K562 (cell line): ENCODE data around the gene ACOT7. TPM values are rescaled to one million over a fixed set of nuclear protein-coding genes. Genes with fewer than 3 reads are reported as not detected.
A peak's percentile ranks its signal among the peaks of the same experiment; 100 is the strongest.

Experiments used
- HMGN3 ChIP-seq: IDR thresholded peaks from 2 replicates; pipeline ENCODE4 v1.6.1; 2011; ENCODE audit warnings: borderline replicate concordance, low read depth, mild to moderate bottlenecking, mixed read lengths, low read length; ENCODE audit not compliant: insufficient read length; ENCODE audit errors: extremely low read depth
- ZNF165 ChIP-seq: fragments of 250-450 bp; sonication (Bioruptor Pico); IDR thresholded peaks from 2 replicates; pipeline ENCODE4 v1.4.0; 2020; ENCODE audit warnings: borderline replicate concordance
- ZNF174 ChIP-seq: fragments of 250-450 bp; sonication (Bioruptor Pico); IDR thresholded peaks from 2 replicates; pipeline ENCODE4 v1.4.0; 2020; ENCODE audit warnings: mild to moderate bottlenecking
- polyA plus RNA-seq, 8 experiments: library from polyadenylated mRNA; depleted of rRNA in 4 of 8; stranded (reverse) in 5 of 8; unstranded in 3 of 8; fragments of >200 nt; fragmentation: Nextera tagmentation in 2 of 8; fragmentation: Illumina TruSeq in 1 of 8; extraction: Ambion mirVana in 2 of 8; extraction: Trizol in 1 of 8; gene quantifications; 2 replicates each; pipeline versions ENCODE4 v1.2.1 to v1.2.3, GENCODE V29; 2011 to 2014; ENCODE audit warnings: inconsistent platforms in 1 of 8, missing spikeins in 1 of 8
- total RNA-seq, 7 experiments: library from RNA; depleted of rRNA in 6 of 7; stranded (reverse); fragments of >200 nt in 6 of 7; fragmentation: Illumina TruSeq in 2 of 7; extraction: Trizol in 2 of 7; gene quantifications; 2 replicates each; pipeline versions ENCODE4 v1.2.1 to v1.2.3, GENCODE V29; 2011 to 2021; ENCODE audit warnings: low replicate concordance in 1 of 7
- TF ChIP-seq, protein P1 (sequence below): fragments of 450-650 bp; formaldehyde crosslinking; IDR thresholded peaks from 2 replicates; pipeline ENCODE4 v1.4.0; 2022; ENCODE audit warnings: missing genetic modification characterization
- TF ChIP-seq, protein P2 (sequence below), 2 experiments: fragments of 450-650 bp; formaldehyde crosslinking in 1 of 2; IDR thresholded peaks; 2 replicates each; pipeline versions ENCODE4 v1.4.0 to v1.6.1; 2014 to 2020; ENCODE audit warnings: mild to moderate bottlenecking in 2 of 2, borderline replicate concordance in 1 of 2, low read depth in 1 of 2
- TF ChIP-seq, protein P3 (sequence below): fragments of 450-650 bp; conservative IDR thresholded peaks from 2 replicates; pipeline ENCODE4 v1.6.1; 2016; ENCODE audit warnings: missing genetic modification characterization, low read depth, mild to moderate bottlenecking, control low read depth, missing compliant biosample characterization

The ACOT7 gene
- total and polyA plus RNA-seq, 9 of the 15 experiments (the other 6 are each of a cell fraction or from before 2014, with no cell fraction given), result 7.0 to 92.6 (median 37.2) TPM

DNA sequence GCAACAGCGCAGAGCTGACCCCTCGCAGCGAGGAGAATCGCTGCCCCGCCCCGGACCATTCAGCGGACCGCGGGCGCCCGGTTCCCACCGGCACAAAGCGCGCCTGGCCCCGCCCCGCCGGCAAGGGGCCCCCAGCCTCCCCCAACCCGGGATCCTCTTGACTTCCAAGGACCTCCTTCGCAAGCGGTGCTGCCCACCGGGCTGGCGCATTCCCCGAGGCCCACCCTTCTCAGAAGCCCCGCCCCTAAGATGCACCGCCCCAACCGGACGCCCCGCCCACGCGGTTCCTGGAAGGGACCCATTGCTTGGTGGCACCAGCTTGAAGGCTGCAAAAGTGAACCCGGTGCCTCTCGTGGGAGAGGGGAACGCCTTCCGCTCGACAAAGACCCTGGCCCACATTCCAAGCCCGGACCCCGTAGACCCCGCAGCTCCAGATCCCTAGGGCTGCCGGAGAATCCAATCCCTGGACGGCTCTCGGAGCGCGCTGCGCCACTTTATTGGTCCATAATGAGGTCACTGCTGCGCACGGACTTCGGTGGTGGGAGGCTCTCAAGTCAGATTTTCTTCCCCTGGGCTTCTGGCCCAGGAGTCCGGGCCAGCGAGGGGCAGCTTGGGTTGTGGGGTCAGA, 147.6 kb downstream of the ACOT7 start (continued):
- TF ChIP-seq, protein P1, sequence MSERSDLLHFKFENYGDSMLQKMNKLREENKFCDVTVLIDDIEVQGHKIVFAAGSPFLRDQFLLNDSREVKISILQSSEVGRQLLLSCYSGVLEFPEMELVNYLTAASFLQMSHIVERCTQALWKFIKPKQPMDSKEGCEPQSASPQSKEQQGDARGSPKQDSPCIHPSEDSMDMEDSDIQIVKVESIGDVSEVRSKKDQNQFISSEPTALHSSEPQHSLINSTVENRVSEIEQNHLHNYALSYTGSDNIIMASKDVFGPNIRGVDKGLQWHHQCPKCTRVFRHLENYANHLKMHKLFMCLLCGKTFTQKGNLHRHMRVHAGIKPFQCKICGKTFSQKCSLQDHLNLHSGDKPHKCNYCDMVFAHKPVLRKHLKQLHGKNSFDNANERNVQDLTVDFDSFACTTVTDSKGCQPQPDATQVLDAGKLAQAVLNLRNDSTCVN (CRISPR knock-in tag), result no peak
- TF ChIP-seq ZNF165 (CRISPR knock-in tag), result no peak
- TF ChIP-seq HMGN3, result no peak
- TF ChIP-seq, protein P2, sequence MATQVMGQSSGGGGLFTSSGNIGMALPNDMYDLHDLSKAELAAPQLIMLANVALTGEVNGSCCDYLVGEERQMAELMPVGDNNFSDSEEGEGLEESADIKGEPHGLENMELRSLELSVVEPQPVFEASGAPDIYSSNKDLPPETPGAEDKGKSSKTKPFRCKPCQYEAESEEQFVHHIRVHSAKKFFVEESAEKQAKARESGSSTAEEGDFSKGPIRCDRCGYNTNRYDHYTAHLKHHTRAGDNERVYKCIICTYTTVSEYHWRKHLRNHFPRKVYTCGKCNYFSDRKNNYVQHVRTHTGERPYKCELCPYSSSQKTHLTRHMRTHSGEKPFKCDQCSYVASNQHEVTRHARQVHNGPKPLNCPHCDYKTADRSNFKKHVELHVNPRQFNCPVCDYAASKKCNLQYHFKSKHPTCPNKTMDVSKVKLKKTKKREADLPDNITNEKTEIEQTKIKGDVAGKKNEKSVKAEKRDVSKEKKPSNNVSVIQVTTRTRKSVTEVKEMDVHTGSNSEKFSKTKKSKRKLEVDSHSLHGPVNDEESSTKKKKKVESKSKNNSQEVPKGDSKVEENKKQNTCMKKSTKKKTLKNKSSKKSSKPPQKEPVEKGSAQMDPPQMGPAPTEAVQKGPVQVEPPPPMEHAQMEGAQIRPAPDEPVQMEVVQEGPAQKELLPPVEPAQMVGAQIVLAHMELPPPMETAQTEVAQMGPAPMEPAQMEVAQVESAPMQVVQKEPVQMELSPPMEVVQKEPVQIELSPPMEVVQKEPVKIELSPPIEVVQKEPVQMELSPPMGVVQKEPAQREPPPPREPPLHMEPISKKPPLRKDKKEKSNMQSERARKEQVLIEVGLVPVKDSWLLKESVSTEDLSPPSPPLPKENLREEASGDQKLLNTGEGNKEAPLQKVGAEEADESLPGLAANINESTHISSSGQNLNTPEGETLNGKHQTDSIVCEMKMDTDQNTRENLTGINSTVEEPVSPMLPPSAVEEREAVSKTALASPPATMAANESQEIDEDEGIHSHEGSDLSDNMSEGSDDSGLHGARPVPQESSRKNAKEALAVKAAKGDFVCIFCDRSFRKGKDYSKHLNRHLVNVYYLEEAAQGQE (IDR thresholded peaks at IDR 0.05; ENCODE audit: borderline replicate concordance), result 0 out of 2 replicates have a peak, but pooled peaks have one; percentile 3
- TF ChIP-seq, protein P2 (CRISPR knock-in tag; IDR thresholded peaks at IDR 0.05; ENCODE audit: low read depth), result no peak
- TF ChIP-seq, protein P3, sequence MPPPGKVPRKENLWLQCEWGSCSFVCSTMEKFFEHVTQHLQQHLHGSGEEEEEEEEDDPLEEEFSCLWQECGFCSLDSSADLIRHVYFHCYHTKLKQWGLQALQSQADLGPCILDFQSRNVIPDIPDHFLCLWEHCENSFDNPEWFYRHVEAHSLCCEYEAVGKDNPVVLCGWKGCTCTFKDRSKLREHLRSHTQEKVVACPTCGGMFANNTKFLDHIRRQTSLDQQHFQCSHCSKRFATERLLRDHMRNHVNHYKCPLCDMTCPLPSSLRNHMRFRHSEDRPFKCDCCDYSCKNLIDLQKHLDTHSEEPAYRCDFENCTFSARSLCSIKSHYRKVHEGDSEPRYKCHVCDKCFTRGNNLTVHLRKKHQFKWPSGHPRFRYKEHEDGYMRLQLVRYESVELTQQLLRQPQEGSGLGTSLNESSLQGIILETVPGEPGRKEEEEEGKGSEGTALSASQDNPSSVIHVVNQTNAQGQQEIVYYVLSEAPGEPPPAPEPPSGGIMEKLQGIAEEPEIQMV (tag), result no peak
- no peak for TF ChIP-seq ZNF174 (CRISPR knock-in tag)
